HCT116 (cell line): ENCODE results near the gene TMED10. TPM values are rescaled to one million over a fixed set of nuclear protein-coding genes. Genes with fewer than 3 reads are reported as not detected.

Experiments used
- ATAC-seq: fragments of 200-7000 bp; cut with Tn5 transposase; 2 replicates; pipeline ENCODE4 v1.9.1; 2020; ENCODE audit warnings: mild to moderate bottlenecking, moderate library complexity
- BruUV-seq: library from RNA; stranded (reverse); fragments of 400-500 nt; replicated peaks from 2 replicates; lab custom pipeline; 2021; lab: Mats Ljungman, UMichigan
- CTCF ChIA-PET: fragments of 300-600 bp; sonication (Branson Sonifier 250); formaldehyde crosslinking; loops from one replicate; lab custom pipeline; 2021; ENCODE audit warnings: antibody characterized with exemption; lab: Charles Lee
- POLR2A ChIA-PET: fragments of 300-600, 350-600 bp; sonication (Branson Sonifier 250); formaldehyde crosslinking; loops from one replicate; lab custom pipeline; 2021; ENCODE audit warnings: antibody characterized with exemption; lab: Charles Lee
- RAD21 ChIA-PET, 2 experiments: fragments of 300-600 bp; sonication (Branson Sonifier 250); formaldehyde crosslinking; loops; one replicate each; lab custom pipeline; 2023; ENCODE audit warnings: low total read pairs in 2 of 2; ENCODE audit not compliant: uncharacterized antibody in 2 of 2, unreplicated experiment in 2 of 2, low non-redundant PET in 1 of 2; lab: Charles Lee
- DNase-seq: peaks from one replicate; pipeline ENCODE4 v3.0.0-alpha.2; 2010; ENCODE audit warnings: low read depth, low spot score
- H2AFZ ChIP-seq: fragments of 200-600 bp; shearing (Covaris generic), sonication (generic); 2 replicates; pipeline ENCODE4 v1.6.1; 2017; ENCODE audit warnings: low read depth, mixed run types, mixed read lengths, antibody characterized with exemption, low read length; ENCODE audit not compliant: poor library complexity, severe bottlenecking
- H3K27ac ChIP-seq: 2 replicates; pipeline ENCODE4 v1.5.1; 2012; ENCODE audit warnings: low read depth, low read length
- H3K27me3 ChIP-seq: fragments of 200-600 bp; sonication (generic); 2 replicates; pipeline ENCODE4 v1.6.1; 2016; ENCODE audit warnings: mixed run types, low read length, mixed read lengths; ENCODE audit not compliant: insufficient read depth
- H3K36me3 ChIP-seq, 2 experiments: fragments of 200-500 bp in 1 of 2; fragments of 200-600 bp in 1 of 2; sonication (Bioruptor generic) in 1 of 2; sonication (generic) in 1 of 2; 2 replicates each; pipeline versions ENCODE4 v1.5.1 to v1.6.1; 2014 to 2016; ENCODE audit warnings: low read length in 2 of 2, inconsistent platforms in 1 of 2, mixed read lengths in 1 of 2, mixed run types in 1 of 2; ENCODE audit not compliant: insufficient read depth in 2 of 2, control insufficient read depth in 1 of 2
- H3K4me1 ChIP-seq, 2 experiments: fragments of 200-600 bp in 1 of 2; sonication (generic) in 1 of 2; 2 replicates each; pipeline versions ENCODE4 v1.5.1 to v1.6.1; 2012 to 2017; ENCODE audit warnings: low read length in 2 of 2, inconsistent platforms in 1 of 2, mild to moderate bottlenecking in 1 of 2, mixed read lengths in 1 of 2, mixed run types in 1 of 2, moderate library complexity in 1 of 2; ENCODE audit not compliant: insufficient read depth in 2 of 2, control insufficient read depth in 1 of 2
- H3K4me2 ChIP-seq: fragments of 200-600 bp; sonication (generic); 2 replicates; pipeline ENCODE4 v1.6.1; 2017; ENCODE audit warnings: mixed run types, low read length, mixed read lengths
- H3K4me3 ChIP-seq, 2 experiments: fragments of 200-600 bp in 1 of 2; sonication (generic) in 1 of 2; replicated peaks in 1 of 2; 2 replicates each; pipeline ENCODE4 v1.5.1; 2011 to 2016; ENCODE audit warnings: low read length in 2 of 2, control low read depth in 1 of 2, low read depth in 1 of 2, mild to moderate bottlenecking in 1 of 2, mixed read lengths in 1 of 2, mixed run types in 1 of 2
- H3K79me2 ChIP-seq: fragments of 200-600 bp; sonication (generic); 2 replicates; pipeline ENCODE4 v1.6.1; 2017; ENCODE audit warnings: mild to moderate bottlenecking, mixed run types, low read length, moderate library complexity, mixed read lengths; ENCODE audit not compliant: insufficient read depth
- H3K9ac ChIP-seq: fragments of 200-600 bp; sonication (generic); 2 replicates; pipeline ENCODE4 v1.6.1; 2016; ENCODE audit warnings: low read length, mixed read lengths
- H3K9me2 ChIP-seq: fragments of 200-600 bp; sonication (generic), shearing (Covaris generic); 2 replicates; pipeline ENCODE4 v1.6.1; 2017; ENCODE audit warnings: mixed run types, mild to moderate bottlenecking, moderate library complexity; ENCODE audit not compliant: insufficient read depth
- H3K9me3 ChIP-seq, 2 experiments: fragments of 200-500 bp in 1 of 2; fragments of 200-600 bp in 1 of 2; sonication (Bioruptor generic) in 1 of 2; sonication (generic) in 1 of 2; 2 replicates each; pipeline ENCODE4 v1.6.1; 2014 to 2017; ENCODE audit warnings: low read length in 2 of 2, mixed read lengths in 2 of 2, inconsistent platforms in 1 of 2, low read depth in 1 of 2, mild to moderate bottlenecking in 1 of 2, mixed run types in 1 of 2, moderate library complexity in 1 of 2; ENCODE audit not compliant: control insufficient read depth in 1 of 2, insufficient read depth in 1 of 2
- H4K20me1 ChIP-seq: fragments of 200-600 bp; sonication (generic), shearing (Covaris generic); 2 replicates; pipeline ENCODE4 v1.6.1; 2017; ENCODE audit warnings: mixed run types, mild to moderate bottlenecking, moderate library complexity; ENCODE audit not compliant: insufficient read depth
- ATF3 ChIP-seq: IDR thresholded peaks from 2 replicates; pipeline ENCODE4 v1.6.1; 2012
- CBX3 ChIP-seq: IDR thresholded peaks from 2 replicates; pipeline ENCODE4 v1.6.1; 2012; ENCODE audit warnings: low read depth
- EGR1 ChIP-seq: IDR thresholded peaks from 2 replicates; pipeline ENCODE4 v1.6.1; 2012; ENCODE audit warnings: low read depth
- ELF1 ChIP-seq: IDR thresholded peaks from 2 replicates; pipeline ENCODE4 v1.6.1; 2012; ENCODE audit warnings: low read depth, borderline replicate concordance
- EZH2 ChIP-seq: fragments of 200-600 bp; sonication (generic); IDR thresholded peaks from 2 replicates; pipeline ENCODE4 v1.6.1; 2017; ENCODE audit warnings: antibody characterized with exemption, mixed run types
- EZH2phosphoT487 ChIP-seq: fragments of 200-600 bp; IDR thresholded peaks from 2 replicates; pipeline ENCODE4 v1.6.1; 2018; ENCODE audit warnings: antibody characterized with exemption, borderline replicate concordance
- FOSL1 ChIP-seq: IDR thresholded peaks from 2 replicates; pipeline ENCODE4 v1.6.1; 2012; ENCODE audit warnings: low read depth
- JUND ChIP-seq: IDR thresholded peaks from 2 replicates; pipeline ENCODE4 v1.6.1; 2012
- POLR2A ChIP-seq: IDR thresholded peaks from 2 replicates; pipeline ENCODE4 v1.7.0; 2011; ENCODE audit warnings: borderline replicate concordance; ENCODE audit not compliant: insufficient read depth, insufficient read length; ENCODE audit errors: extremely low read depth
- RAD21 ChIP-seq: IDR thresholded peaks from 2 replicates; pipeline ENCODE4 v1.6.1; 2012; ENCODE audit warnings: low read depth, mild to moderate bottlenecking
- REST ChIP-seq: IDR thresholded peaks from 2 replicates; pipeline ENCODE4 v1.6.1; 2012; ENCODE audit warnings: low read depth
- SP1 ChIP-seq: IDR thresholded peaks from 2 replicates; pipeline ENCODE4 v1.6.1; 2012; ENCODE audit warnings: low read depth
- SRF ChIP-seq: IDR thresholded peaks from 2 replicates; pipeline ENCODE4 v1.6.1; 2012; ENCODE audit warnings: low read depth
- TCF7L2 ChIP-seq: IDR thresholded peaks from 2 replicates; pipeline ENCODE4 v1.7.0; 2011; ENCODE audit warnings: borderline replicate concordance, inconsistent platforms; ENCODE audit not compliant: insufficient read depth, insufficient read length; ENCODE audit errors: extremely low read depth
- YY1 ChIP-seq: IDR thresholded peaks from 2 replicates; pipeline ENCODE4 v1.6.1; 2011; ENCODE audit warnings: low read length, low read depth, moderate library complexity, mild to moderate bottlenecking; ENCODE audit not compliant: insufficient replicate concordance; ENCODE audit errors: extremely low read depth
- ZBTB33 ChIP-seq: IDR thresholded peaks from 2 replicates; pipeline ENCODE4 v1.6.1; 2011; ENCODE audit warnings: mild to moderate bottlenecking, low read length, moderate library complexity; ENCODE audit not compliant: insufficient replicate concordance; ENCODE audit errors: extremely low read depth
- ZFX ChIP-seq: fragments of 450-650 bp; IDR thresholded peaks from 2 replicates; pipeline ENCODE4 v1.6.1; 2017
- ZNF274 ChIP-seq: fragments of 200-500 bp; sonication (Bioruptor generic); IDR thresholded peaks from 2 replicates; pipeline ENCODE4 v1.6.1; 2014; ENCODE audit warnings: mild to moderate bottlenecking, low read depth, low read length, inconsistent platforms
- intact Hi-C: fragments of 100-400 bp; cut with micrococcal nuclease; formaldehyde crosslinking; loops from 2 replicates; pipeline ENCODE4 v1.10.0; 2022
- total RNA-seq: library from RNA; stranded (reverse); gene quantifications from one replicate; pipeline ENCODE4 v1.2.1, GENCODE V29; 2021; ENCODE audit not compliant: unreplicated experiment

The TMED10 gene
- total RNA-seq, 1 experiment from 2014 or later, result 303 TPM

GRCh38 chr14:75183225-75183624 lies 6.8 kb upstream of the TMED10 start:
- Histone ChIP-seq H3K4me3 (no peak overlapping the region), H3K79me2 (no peaks in the 10 kb centered on the region), H3K4me1 (no peaks in the 10 kb centered on the region; a peak in 1 of 4 replicates), H3K9me2 (no peaks in the 10 kb centered on the region), H4K20me1 (no peaks in the 10 kb centered on the region), H3K27me3 (no peaks in the 10 kb centered on the region), H3K9me3 (no peaks in the 10 kb centered on the region), H2AFZ (peak overlapping the region; percentile 68), H3K27ac (no peak overlapping the region), H3K9ac (no peak overlapping the region), H3K36me3 (no peaks in the 10 kb centered on the region), H3K4me2 (no peak overlapping the region)
- TF ChIP-seq REST (no peak), FOSL1 (no peak), CBX3 (no peak), ZNF274 (no peak), RAD21 (no peak), ZFX (no peak), ATF3 (no peak), YY1 (no peak), POLR2A (no peak), EZH2phosphoT487 (no peak), SRF (no peak), EZH2 (no peak), ZBTB33 (no peak), SP1 (no peak), EGR1 (no peak), JUND (no peak), TCF7L2 (no peak), ELF1 (no peak)
- DNase-seq (no peak), ATAC-seq (no peak)
- no TSS peak for BruUV-seq
- ChIA-PET RAD21 (no interaction called here), CTCF (no interaction called here), POLR2A (no interaction called here)
- intact Hi-C loops, result no loop called here
